Stimulated activated naive B cell treated with anti-CD40 and anti-IgM and Interleukin-4, amounts not matched to agents 10 μg/mL and 1 μg/mL and 100 μg/mL, for 72 hours (primary cell): ENCODE measurements around the gene OGA.

Experiments
- ATAC-seq, 2 donors: fragments of 150-1000 bp; cut with Tn5 transposase; replicated peaks; 2 replicates each; pipeline ENCODE4 v1.10.0; 2021; ENCODE audit warnings: moderate library complexity in 1 of 2
- DNase-seq: peaks from one replicate; pipeline ENCODE4 v3.0.0; 2021
- H3K27ac Mint-ChIP-seq: one replicate; pipeline ENCODE4 v1.8.0; 2022; ENCODE audit warnings: mild to moderate bottlenecking, mixed read lengths
- H3K27me3 Mint-ChIP-seq, 2 donors: one replicate each; pipeline ENCODE4 v1.8.0; 2022; ENCODE audit warnings: mixed read lengths in 2 of 2
- H3K36me3 Mint-ChIP-seq, 2 donors: one replicate each; pipeline ENCODE4 v1.8.0; 2022; ENCODE audit warnings: mixed read lengths in 2 of 2, mild to moderate bottlenecking in 1 of 2
- H3K4me1 Mint-ChIP-seq, 2 donors: one replicate each; pipeline ENCODE4 v1.8.0; 2022; ENCODE audit warnings: mixed read lengths in 2 of 2, mild to moderate bottlenecking in 1 of 2
- H3K4me3 Mint-ChIP-seq, 2 donors: one replicate each; pipeline ENCODE4 v1.8.0; 2022; ENCODE audit warnings: mild to moderate bottlenecking in 2 of 2, mixed read lengths in 2 of 2, moderate library complexity in 1 of 2
- H3K9me3 Mint-ChIP-seq, 2 donors: one replicate each; pipeline ENCODE4 v1.8.0; 2022; ENCODE audit warnings: mixed read lengths in 2 of 2, mild to moderate bottlenecking in 1 of 2

OGA gene

DNA sequence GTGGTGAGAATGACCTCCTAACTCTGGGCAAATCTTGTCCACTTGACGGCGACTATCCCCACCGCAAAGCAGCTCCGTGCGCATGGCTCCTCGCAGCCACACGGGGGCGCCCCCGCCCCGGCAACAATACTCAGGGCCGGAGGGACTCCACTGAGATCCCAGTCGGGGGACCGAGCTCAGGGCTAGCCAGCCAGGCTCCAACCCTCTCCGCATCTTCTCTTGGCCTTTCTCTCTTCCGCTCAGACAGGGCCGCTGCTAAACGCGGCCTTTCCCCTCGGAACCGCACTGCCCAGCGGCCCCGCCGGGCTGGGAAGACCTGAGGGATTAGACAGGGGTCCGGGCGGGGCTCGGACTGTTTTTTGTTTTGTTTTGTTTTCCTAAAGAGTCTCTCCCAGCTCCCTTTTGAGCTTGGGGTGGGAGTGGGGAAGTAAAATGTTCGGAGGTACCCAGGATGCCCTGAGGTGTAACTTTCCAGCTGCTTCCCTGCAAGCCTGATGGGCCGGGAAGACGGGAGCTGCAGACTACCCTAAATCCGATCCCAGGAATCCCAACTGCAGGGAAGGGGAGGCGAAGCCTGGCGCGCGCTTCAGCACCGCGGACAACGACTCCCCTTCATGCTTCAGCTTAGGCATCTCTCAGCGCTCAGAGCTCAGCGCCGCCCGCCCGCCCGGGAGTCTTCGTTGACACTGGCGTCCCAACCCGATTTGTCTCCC, 22.7 kb upstream of the OGA start:
- DNase-seq (peak; percentile 82), ATAC-seq (peak; percentile 82 to 86)
- no peaks in the 10 kb centered on the region for H3K9me3 Mint-ChIP-seq
- peaks cover 2 to 8% of the 10 kb centered on the region in 2 donors for H3K36me3 Mint-ChIP-seq
- H3K4me3 Mint-ChIP-seq: peak overlapping the region; percentile 83 to 92
- no peaks in the 10 kb centered on the region for H3K27me3 Mint-ChIP-seq
- H3K4me1 Mint-ChIP-seq: peaks cover 43 to 53% of the 10 kb centered on the region in 2 donors
- H3K27ac Mint-ChIP-seq: peak overlapping the region; percentile 92

DNA sequence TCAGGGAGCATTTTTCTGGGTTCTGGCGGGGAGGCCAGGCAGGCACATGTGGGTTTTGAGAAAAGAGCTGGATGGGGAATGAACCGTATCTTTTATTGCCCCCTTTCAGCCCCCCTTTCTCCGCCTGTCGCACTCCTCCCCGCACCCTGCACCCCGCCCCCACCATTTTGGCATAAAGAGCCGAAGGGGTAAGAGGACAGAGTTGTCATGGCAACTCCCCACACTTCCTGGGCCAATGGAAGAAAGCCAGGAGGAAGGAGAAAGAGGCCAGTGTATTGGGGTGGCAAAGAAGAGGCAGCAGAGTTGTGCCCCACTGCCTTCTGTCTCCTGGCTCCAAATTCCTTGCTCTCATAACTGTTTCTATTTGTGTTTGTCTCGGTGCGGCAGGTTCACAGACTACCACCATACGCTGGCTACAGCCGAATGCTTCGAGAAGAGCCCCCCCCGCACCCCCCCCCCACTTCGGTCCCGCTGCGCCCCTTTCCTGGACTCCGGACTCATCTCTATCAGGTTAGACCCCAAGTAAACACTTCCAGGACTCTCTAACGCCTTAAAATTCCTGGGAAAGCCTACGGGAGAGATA, 21.9 kb upstream of the OGA start:
- peak in 1 of 2 donors; percentile 6 for ATAC-seq
- peaks cover 44 to 58% of the 10 kb centered on the region in 2 donors for H3K4me1 Mint-ChIP-seq
- DNase-seq: no peak
- peak overlapping the region; percentile 92 for H3K27ac Mint-ChIP-seq
- peaks cover 0 to 3% of the 10 kb centered on the region in 2 donors for H3K36me3 Mint-ChIP-seq
- no peaks in the 10 kb centered on the region for H3K27me3 Mint-ChIP-seq
- H3K4me3 Mint-ChIP-seq: peak overlapping the region; percentile 83 to 92
- H3K9me3 Mint-ChIP-seq: no peaks in the 10 kb centered on the region

DNA sequence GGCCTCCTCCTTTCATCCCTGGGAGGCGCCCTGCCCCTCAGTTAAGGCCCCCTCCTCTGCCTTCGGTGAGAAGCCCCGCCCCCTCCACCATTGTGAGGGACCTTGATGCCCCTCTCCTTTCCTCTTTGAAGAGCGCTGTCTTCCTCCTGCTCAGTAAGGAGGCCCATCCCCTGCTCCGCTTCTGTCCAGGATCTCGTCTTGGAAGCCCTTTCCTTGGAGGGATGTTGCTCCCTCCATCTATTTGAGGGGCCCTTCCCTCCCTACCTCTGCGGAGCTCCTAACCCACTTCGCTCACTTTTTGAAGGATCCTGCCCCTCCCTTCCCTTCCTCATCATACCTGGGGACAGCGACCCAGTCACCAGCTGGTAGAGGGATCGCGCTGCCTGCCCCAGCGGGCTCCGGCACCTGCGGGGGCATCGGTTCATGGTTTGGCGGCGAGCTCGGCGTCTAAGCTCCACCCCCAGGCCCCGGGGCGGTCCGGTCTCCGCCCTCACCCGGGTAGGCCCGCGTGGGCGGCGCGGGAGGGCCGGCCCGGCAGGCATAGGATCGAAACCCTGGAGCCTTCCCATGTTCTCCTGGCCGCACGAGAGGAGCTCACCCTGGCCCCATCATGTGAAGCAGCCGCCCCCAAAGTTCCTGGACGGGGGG, 21.3 kb upstream of the OGA start:
- H3K4me3 Mint-ChIP-seq: peak overlapping the region; percentile 83 to 92
- ATAC-seq (peak; percentile 37 to 38), DNase-seq (peak; percentile 56)
- H3K27ac Mint-ChIP-seq: peak overlapping the region; percentile 79
- H3K4me1 Mint-ChIP-seq: peaks cover 45 to 63% of the 10 kb centered on the region in 2 donors
- no peaks in the 10 kb centered on the region for H3K27me3 Mint-ChIP-seq
- H3K36me3 Mint-ChIP-seq: no peaks in the 10 kb centered on the region
- no peaks in the 10 kb centered on the region for H3K9me3 Mint-ChIP-seq

DNA sequence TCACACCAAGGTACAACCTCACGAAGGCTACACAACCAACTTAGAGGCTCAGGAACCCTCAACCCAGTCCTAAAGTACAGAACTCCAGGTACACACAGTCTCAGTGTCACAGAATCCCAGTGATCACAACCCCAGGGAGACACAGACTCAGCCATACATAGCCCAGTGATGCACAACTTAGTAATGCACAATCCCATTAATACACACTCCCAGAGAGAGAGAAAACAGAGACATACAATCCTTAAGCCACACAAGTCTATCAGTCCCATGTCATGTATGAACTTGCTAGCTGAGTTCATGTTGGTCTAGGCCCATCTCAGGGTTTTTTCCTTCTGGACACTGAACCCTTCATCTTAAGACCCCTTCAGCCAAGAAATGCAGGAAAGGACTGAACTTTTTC, 20.8 kb upstream of the OGA start:
- Mint-ChIP-seq H3K36me3 (no peaks in the 10 kb centered on the region), H3K4me1 (peaks cover 43 to 63% of the 10 kb centered on the region in 2 donors), H3K27ac (no peak overlapping the region), H3K9me3 (no peaks in the 10 kb centered on the region), H3K27me3 (no peaks in the 10 kb centered on the region), H3K4me3 (peak overlapping the region; percentile 83 to 92)
- DNase-seq (no peak), ATAC-seq (no peak)

DNA sequence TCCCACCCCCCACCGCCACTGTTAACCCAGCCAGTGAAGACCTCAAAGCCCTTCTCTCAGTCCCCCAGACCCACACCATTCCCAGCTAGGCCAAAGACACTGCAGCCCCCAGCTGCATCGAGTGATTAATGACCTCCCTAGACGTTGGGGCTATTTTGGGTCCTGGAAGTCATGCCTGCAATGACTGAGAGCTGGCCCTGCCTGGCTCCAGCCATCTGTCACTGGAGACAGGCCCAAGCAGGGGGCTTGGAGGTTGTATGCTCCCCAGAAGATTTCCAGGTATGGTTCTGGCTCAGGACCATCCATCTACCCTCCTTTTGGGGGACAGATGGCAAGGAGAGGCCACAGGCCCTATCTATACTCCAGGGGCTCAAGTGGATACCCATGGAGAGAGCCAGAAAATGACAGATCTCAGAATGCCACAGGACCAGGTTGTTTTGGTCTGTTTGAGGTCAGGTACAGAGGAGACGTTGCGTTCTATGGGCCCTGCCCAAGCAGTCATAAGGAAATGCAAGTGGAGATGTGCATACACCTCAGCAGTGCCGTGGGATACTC, 20.2 kb upstream of the OGA start:
- H3K4me1 Mint-ChIP-seq: peaks cover 46 to 67% of the 10 kb centered on the region in 2 donors
- no peak for DNase-seq
- H3K27ac Mint-ChIP-seq: no peak overlapping the region
- no peaks in the 10 kb centered on the region for H3K27me3 Mint-ChIP-seq
- no peaks in the 10 kb centered on the region for H3K36me3 Mint-ChIP-seq
- H3K4me3 Mint-ChIP-seq: no peak overlapping the region
- ATAC-seq: no peak
- no peaks in the 10 kb centered on the region for H3K9me3 Mint-ChIP-seq

DNA sequence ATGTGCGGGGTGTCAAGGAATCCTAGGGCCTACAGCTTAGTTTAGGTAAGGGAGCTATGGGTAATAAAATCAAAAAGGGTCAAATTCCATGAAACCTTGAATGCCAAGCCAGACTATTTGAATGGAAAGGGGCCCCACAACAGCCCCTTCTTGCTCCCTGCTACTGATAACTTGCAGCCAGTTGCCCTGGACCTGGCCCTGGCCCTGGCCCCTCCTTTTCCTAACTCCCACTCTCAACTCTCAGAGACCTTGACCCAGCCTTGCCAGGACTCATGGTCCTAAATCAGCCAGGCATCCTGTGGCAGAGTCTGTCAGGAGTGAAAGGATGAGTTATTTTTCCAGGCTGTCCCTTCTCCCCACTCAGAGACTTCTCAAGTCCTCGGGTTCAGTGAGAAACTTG, 19.5 kb upstream of the OGA start:
- no peak overlapping the region for H3K27ac Mint-ChIP-seq
- no peaks in the 10 kb centered on the region for H3K9me3 Mint-ChIP-seq
- H3K27me3 Mint-ChIP-seq: no peaks in the 10 kb centered on the region
- DNase-seq (no peak), ATAC-seq (no peak)
- H3K4me3 Mint-ChIP-seq: no peak overlapping the region
- peaks cover 43 to 68% of the 10 kb centered on the region in 2 donors for H3K4me1 Mint-ChIP-seq
- no peaks in the 10 kb centered on the region for H3K36me3 Mint-ChIP-seq

DNA sequence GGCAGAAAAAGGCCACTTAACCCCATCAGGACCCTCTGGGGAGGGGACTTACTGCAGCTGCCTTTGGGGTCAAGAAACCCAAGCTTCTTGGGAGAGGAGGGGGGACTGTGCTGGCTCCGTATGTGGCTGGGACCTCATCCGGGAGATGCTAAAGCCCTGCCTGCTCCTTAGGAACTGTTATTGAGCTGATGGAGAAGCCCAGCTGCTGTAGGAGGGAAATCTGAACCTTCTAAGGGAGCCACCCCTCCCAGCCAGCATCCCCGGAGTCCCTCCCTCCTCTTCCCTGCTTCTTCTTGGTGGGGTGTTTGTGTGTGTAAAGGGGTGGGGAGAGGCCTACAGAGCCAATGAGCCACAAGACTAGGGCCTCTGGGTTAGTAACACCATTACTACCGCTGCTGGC, 17.1 kb upstream of the OGA start:
- Mint-ChIP-seq H3K27me3 (no peaks in the 10 kb centered on the region), H3K27ac (no peak overlapping the region), H3K4me1 (peaks cover 39 to 64% of the 10 kb centered on the region in 2 donors), H3K9me3 (no peaks in the 10 kb centered on the region), H3K36me3 (peaks cover 0 to 3% of the 10 kb centered on the region in 2 donors), H3K4me3 (no peak overlapping the region)
- ATAC-seq (no peak), DNase-seq (no peak)

DNA sequence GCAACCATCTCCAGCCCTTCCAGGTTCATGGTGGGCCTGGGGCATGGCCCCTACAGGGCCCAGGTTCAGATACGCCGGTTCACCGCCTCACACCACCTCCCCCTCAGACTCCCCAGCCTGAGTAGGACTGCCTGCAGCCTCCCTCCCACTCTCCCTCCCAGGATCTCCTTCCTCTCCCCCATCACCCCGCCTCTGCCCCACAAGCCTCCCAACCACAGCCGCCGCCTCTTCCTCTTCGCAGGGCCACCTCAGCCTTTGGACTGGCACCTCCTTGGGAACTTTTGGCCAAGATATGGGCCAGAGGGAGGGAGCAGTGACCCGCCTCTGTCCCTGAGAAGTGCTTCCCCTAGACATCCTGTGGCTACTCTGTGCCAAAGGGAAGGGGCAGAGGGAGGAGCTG, 16.1 kb upstream of the OGA start:
- DNase-seq (no peak), ATAC-seq (no peak)
- peaks cover 40 to 63% of the 10 kb centered on the region in 2 donors for H3K4me1 Mint-ChIP-seq
- no peaks in the 10 kb centered on the region for H3K27me3 Mint-ChIP-seq
- peak overlapping the region; percentile 79 for H3K27ac Mint-ChIP-seq
- peaks cover 0 to 3% of the 10 kb centered on the region in 2 donors for H3K36me3 Mint-ChIP-seq
- no peak overlapping the region for H3K4me3 Mint-ChIP-seq
- no peaks in the 10 kb centered on the region for H3K9me3 Mint-ChIP-seq

DNA sequence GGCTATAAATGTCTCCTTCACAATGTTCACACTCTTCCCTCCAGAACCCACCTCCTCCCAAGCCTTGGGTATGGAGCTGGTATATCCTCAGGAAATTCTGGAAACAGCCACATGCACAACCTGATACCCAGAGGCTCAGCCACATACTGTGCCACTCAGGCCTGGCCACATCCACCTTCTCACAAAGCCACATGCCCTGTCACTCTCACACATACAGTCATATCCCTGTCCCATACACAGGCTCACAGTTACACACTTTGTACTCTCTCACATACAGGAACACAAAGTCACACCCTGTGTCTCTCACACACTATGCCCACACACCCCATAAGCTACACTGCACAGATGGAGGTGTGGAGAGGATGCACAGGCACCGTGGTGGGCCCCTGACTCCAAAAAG, 15.2 kb upstream of the OGA start:
- Mint-ChIP-seq H3K4me3 (no peak overlapping the region), H3K4me1 (peaks cover 38 to 59% of the 10 kb centered on the region in 2 donors), H3K27ac (peak overlapping the region; percentile 79), H3K9me3 (no peaks in the 10 kb centered on the region), H3K27me3 (no peaks in the 10 kb centered on the region), H3K36me3 (peaks cover 0 to 3% of the 10 kb centered on the region in 2 donors)
- no peak for DNase-seq
- ATAC-seq: no peak

DNA sequence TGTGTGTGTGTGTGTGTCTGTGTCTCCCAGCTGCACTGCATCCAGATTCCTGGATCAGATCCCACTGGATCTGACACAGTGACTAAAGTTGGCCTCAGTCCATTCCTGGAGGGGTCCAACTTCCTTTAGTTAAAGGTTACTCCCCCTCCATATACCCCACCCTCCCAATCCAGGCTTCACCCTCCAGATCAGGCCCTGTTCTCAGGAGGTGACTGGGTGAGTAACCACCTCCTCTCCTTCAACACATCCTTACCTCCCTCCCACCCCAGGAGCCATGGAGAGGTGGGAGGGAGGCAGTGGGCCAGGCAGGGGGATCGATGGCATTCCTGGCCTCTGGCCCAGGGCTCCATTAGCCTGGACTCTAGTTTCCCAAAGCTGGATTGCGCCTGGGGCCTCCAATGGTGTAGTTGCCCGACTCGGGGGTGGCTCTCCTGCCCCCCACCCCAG, 14.1 kb upstream of the OGA start:
- Mint-ChIP-seq H3K9me3 (no peaks in the 10 kb centered on the region), H3K4me1 (peaks cover 39 to 59% of the 10 kb centered on the region in 2 donors), H3K36me3 (peaks cover under 1 to 3% of the 10 kb centered on the region in 2 donors), H3K27me3 (no peaks in the 10 kb centered on the region), H3K27ac (no peak overlapping the region), H3K4me3 (no peak overlapping the region)
- no peak for DNase-seq
- ATAC-seq: no peak

DNA sequence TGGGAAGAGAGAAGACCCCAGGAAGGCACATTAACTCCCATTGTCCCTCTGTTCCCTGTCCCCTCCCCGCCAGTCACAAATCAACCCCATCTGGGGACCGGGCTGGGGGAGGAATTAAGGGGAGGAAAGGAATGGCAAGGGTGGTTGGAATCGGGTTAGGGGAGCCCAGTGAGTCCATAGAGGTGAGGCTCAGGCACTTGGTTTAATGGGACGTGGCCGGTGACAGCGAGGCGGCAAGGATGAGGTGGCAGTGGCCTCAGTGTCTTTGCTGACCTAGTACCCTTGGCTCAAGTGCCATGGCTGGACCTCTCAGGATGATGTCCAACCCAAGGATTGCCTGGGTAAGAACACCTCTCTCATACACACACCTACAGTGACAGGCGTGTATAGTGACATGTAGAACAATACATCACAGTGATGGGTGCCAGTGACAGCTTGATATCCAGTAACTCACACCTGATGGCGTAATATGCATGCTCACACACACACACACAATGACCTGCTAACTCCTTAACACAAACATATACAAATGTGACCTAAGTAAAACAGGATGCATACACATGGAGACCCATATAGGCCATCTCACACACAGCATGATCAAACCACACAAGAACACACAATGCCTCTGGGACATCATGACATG, 13.0 kb upstream of the OGA start:
- Mint-ChIP-seq H3K9me3 (no peaks in the 10 kb centered on the region), H3K4me1 (peaks cover 43 to 59% of the 10 kb centered on the region in 2 donors), H3K36me3 (peaks cover 3 to 4% of the 10 kb centered on the region in 2 donors), H3K4me3 (peak overlapping the region; percentile 91 to 97), H3K27ac (peak overlapping the region; percentile 98), H3K27me3 (no peaks in the 10 kb centered on the region)
- no peak for ATAC-seq
- DNase-seq: no peak

DNA sequence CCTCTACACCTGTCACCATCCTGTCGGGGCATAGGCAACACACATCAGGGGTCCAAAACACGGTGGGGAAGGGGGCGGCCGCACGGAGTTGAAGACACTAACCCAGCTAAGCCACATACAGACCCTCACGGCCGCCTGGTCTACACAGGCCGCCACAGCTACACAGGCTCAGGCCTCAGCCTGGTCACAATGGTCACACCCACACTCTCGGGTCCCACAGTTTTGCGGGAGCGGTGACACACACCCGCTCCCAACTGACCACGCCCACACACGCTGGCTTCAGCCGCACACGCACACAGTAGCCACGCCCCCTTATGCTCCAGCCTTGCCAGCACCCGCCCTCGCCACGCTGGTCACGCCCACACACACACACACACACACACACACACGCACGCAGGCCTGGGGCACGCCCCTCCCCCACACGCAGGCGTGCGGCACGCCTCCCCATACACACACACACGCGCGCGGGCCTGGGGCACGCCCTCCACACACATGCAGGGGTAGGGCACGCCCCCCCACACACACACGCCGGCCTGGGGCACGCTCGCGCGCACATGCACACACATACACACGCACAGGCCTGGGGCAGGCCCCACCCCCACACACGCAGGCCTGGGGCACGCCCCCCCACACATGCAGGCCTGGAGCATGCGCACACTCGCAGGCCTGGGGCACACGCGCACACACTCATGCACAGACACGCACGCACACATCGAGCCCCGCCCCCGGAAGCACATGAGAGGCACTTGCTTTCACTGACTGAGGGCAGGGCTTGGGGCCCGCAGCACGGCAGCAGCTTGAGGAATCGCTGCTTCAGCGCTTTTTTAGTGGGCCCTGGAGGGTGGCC, 12.3 kb upstream of the OGA start:
- peak; percentile 77 to 79 for ATAC-seq
- Mint-ChIP-seq H3K4me1 (peaks cover 40 to 54% of the 10 kb centered on the region in 2 donors), H3K4me3 (peak overlapping the region; percentile 91 to 97), H3K27me3 (no peaks in the 10 kb centered on the region), H3K27ac (peak overlapping the region; percentile 98), H3K9me3 (no peaks in the 10 kb centered on the region), H3K36me3 (peaks cover 3 to 4% of the 10 kb centered on the region in 2 donors)
- peak; percentile 89 for DNase-seq

DNA sequence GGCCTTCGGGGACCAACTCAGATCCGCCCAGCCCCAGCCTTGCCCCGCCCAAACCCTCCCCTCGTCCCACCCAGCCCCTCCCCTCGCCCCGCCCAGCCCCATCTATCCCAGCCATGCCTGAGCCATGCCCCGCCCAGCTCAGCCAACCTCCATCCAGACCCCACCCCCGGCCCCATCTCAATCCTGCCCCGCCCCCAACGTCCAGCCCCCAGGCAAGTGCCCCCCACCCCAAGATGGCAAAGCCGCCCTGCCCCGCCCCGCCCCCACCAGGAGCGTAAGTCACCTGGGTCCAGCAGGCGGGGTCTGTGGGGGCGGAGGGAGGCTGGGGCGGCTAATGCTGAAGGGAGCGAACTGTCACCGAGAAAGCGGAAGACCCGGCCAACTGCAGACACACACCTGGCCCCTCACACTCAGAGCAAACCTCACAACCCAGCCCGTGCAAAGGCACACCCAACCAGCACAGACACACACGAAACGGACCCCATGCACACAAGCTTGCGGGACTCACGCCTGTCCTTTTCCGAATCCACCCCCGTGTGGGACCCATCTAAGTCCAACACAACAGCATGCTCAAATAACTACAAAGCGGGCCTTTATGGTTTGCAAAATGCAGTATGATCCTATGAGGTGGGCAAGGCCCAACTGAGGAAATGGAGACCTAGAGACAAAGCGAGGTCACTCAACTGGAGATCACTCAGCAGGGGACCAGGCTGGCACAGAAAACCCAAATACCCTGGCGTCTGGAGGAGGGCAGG, 11.5 kb upstream of the OGA start:
- peak; percentile 72 for DNase-seq
- Mint-ChIP-seq H3K4me1 (peaks cover 37 to 48% of the 10 kb centered on the region in 2 donors), H3K27me3 (no peaks in the 10 kb centered on the region)

More for the DNA sequence above, 11.5 kb upstream of the OGA start:
- ATAC-seq: peak; percentile 59 to 61
- H3K9me3 Mint-ChIP-seq: no peaks in the 10 kb centered on the region
- peak overlapping the region; percentile 91 to 97 for H3K4me3 Mint-ChIP-seq
- peaks cover 3 to 8% of the 10 kb centered on the region in 2 donors for H3K36me3 Mint-ChIP-seq
- H3K27ac Mint-ChIP-seq: peak overlapping the region; percentile 98
